HepG2 (cell line): Measurements from ENCODE around the gene C1orf159.

Experiments
- ATF7 ChIP-seq, 2 experiments: fragments of 450-650 bp in 1 of 2; sonication (generic) in 1 of 2; formaldehyde crosslinking in 1 of 2; IDR thresholded peaks; 2 replicates each; pipeline versions ENCODE4 v1.4.0 to v1.6.1; 2016 to 2020; ENCODE audit warnings: antibody characterized with exemption in 1 of 2, mild to moderate bottlenecking in 1 of 2, missing genetic modification reagents in 1 of 2
- BRD4 ChIP-seq: sonication (generic); formaldehyde crosslinking; IDR thresholded peaks from 2 replicates; pipeline ENCODE4 v1.4.0; 2020; ENCODE audit warnings: missing genetic modification reagents
- ERF ChIP-seq: IDR thresholded peaks from 2 replicates; pipeline ENCODE4 v1.6.1; 2018; ENCODE audit warnings: missing biosample characterization, missing genetic modification reagents
- PHF8 ChIP-seq: sonication (generic); formaldehyde crosslinking; IDR thresholded peaks from 2 replicates; pipeline ENCODE4 v1.5.0; 2020; ENCODE audit warnings: missing genetic modification reagents
- POLR2A ChIP-seq, 2 experiments: IDR thresholded peaks; 2 replicates each; pipeline ENCODE4 v1.6.1; 2011; ENCODE audit warnings: low read depth in 2 of 2, low read length in 2 of 2, mild to moderate bottlenecking in 1 of 2, moderate library complexity in 1 of 2; ENCODE audit not compliant: insufficient read depth in 1 of 2
- ZNF431 ChIP-seq: sonication (generic); formaldehyde crosslinking; IDR thresholded peaks from 2 replicates; pipeline ENCODE4 v1.9.0; 2022; ENCODE audit warnings: missing genetic modification reagents, low read depth, mild to moderate bottlenecking, borderline replicate concordance
- ZZZ3 ChIP-seq: sonication (generic); formaldehyde crosslinking; IDR thresholded peaks from 2 replicates; pipeline ENCODE4 v1.4.0; 2020; ENCODE audit warnings: missing genetic modification reagents, mild to moderate bottlenecking, borderline replicate concordance
- TF ChIP-seq, protein P1 (sequence below): sonication (generic); formaldehyde crosslinking; conservative IDR thresholded peaks from 2 replicates; pipeline ENCODE4 v1.8.0; 2022; ENCODE audit warnings: missing genetic modification reagents
- TF ChIP-seq, protein P2 (sequence below): sonication (generic); formaldehyde crosslinking; IDR thresholded peaks from 2 replicates; pipeline ENCODE4 v1.5.0; 2020; ENCODE audit warnings: mild to moderate bottlenecking, missing genetic modification reagents, moderate library complexity
- TF ChIP-seq, protein P3 (sequence below): sonication (generic); formaldehyde crosslinking; IDR thresholded peaks from 2 replicates; pipeline ENCODE4 v1.4.0; 2020; ENCODE audit warnings: mild to moderate bottlenecking, low read depth, missing genetic modification reagents

DNA sequence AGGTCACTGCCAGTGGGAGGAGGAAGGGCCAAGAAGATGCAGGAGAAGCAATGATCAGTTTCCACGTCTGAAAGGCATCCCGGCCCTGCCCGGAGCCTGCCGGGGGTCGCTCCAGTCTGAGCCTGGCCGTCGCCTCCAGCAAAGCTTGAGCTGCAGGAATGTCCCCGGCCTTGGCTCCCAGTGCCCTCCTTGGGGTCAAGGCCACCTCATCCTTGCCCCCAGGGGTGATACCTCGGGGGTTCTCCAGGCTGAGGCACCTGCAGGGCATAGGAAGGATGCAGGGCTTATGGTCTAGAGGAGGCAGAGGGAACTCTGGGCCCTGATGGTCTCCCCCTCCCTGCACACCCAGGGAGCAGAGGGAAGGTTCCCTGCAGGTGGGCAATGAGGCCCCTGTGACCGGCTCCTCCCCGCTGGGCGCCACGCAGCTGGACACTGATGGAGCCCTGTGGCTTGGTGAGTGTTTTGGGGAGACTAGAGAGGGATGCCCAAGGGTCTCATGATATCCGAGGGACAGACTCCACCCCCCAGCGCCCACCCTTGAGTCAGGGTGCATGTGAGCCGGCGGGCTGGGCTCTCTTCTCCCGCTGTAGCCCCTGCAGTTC lies 61.7 kb downstream of the C1orf159 start:
- TF ChIP-seq, protein P1, sequence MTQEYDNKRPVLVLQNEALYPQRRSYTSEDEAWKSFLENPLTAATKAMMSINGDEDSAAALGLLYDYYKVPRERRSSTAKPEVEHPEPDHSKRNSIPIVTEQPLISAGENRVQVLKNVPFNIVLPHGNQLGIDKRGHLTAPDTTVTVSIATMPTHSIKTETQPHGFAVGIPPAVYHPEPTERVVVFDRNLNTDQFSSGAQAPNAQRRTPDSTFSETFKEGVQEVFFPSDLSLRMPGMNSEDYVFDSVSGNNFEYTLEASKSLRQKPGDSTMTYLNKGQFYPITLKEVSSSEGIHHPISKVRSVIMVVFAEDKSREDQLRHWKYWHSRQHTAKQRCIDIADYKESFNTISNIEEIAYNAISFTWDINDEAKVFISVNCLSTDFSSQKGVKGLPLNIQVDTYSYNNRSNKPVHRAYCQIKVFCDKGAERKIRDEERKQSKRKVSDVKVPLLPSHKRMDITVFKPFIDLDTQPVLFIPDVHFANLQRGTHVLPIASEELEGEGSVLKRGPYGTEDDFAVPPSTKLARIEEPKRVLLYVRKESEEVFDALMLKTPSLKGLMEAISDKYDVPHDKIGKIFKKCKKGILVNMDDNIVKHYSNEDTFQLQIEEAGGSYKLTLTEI (CRISPR knock-in tag) = no peak
- TF ChIP-seq POLR2A (IDR thresholded peaks at IDR 0.05; ENCODE audit: insufficient read depth in 1 of 2, low read depth in 2 of 2, low read length in 2 of 2) (no peak), ZZZ3 (no peak), ZNF431 (CRISPR knock-in tag) (no peak), ATF7 (IDR thresholded peaks at IDR 0.05) (no peak), ATF7 (CRISPR knock-in tag; IDR thresholded peaks at IDR 0.05) (no peak), ERF (no peak), BRD4 (CRISPR knock-in tag) (no peak), PHF8 (CRISPR knock-in tag) (no peak)
- TF ChIP-seq, protein P2, sequence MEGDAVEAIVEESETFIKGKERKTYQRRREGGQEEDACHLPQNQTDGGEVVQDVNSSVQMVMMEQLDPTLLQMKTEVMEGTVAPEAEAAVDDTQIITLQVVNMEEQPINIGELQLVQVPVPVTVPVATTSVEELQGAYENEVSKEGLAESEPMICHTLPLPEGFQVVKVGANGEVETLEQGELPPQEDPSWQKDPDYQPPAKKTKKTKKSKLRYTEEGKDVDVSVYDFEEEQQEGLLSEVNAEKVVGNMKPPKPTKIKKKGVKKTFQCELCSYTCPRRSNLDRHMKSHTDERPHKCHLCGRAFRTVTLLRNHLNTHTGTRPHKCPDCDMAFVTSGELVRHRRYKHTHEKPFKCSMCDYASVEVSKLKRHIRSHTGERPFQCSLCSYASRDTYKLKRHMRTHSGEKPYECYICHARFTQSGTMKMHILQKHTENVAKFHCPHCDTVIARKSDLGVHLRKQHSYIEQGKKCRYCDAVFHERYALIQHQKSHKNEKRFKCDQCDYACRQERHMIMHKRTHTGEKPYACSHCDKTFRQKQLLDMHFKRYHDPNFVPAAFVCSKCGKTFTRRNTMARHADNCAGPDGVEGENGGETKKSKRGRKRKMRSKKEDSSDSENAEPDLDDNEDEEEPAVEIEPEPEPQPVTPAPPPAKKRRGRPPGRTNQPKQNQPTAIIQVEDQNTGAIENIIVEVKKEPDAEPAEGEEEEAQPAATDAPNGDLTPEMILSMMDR = no peak
- TF ChIP-seq, protein P3, sequence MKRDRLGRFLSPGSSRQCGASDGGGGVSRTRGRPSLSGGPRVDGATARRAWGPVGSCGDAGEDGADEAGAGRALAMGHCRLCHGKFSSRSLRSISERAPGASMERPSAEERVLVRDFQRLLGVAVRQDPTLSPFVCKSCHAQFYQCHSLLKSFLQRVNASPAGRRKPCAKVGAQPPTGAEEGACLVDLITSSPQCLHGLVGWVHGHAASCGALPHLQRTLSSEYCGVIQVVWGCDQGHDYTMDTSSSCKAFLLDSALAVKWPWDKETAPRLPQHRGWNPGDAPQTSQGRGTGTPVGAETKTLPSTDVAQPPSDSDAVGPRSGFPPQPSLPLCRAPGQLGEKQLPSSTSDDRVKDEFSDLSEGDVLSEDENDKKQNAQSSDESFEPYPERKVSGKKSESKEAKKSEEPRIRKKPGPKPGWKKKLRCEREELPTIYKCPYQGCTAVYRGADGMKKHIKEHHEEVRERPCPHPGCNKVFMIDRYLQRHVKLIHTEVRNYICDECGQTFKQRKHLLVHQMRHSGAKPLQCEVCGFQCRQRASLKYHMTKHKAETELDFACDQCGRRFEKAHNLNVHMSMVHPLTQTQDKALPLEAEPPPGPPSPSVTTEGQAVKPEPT (CRISPR knock-in tag) = no peak
